ENCODE data around the gene PACRG. TPM values are rescaled to one million over a fixed set of nuclear protein-coding genes. Genes with fewer than 3 reads are reported as not detected.

PACRG gene
- total RNA-seq, 1 experiment from 2014 or later, result not detected

DNA sequence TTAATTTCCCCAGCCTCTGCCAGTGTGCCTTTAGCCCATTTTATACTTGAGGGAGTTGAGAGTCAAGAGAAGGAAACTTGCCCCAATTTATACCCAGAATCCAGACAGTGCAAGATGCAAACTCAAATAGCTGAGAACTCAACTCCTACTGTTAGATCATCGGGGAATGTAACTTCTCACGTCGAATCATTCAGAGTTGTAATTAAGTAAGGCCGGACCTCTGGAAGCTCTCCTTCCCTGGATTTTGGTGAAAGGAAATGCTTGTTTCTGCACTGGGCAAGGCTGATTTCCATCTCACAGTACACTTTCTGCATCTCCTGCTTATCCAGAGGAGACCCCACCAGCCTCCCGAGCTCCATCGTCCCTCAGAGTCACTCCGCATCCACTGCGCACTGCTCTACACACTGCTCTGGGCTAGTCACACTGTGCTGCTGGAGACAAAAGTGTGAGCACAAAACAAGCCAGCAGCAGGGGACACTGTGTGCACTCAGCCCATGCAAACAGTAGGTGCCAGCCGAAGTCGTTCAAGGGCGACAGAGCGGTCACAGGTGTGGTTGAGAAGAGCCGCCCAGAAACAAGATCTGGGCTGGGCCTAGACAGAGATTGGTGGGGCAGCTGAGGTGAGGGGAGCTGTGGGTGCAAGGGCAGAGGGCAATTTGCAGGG, 536.4 kb downstream of the PACRG start:
- ChIA-PET POLR2A (no interaction called here), CTCF (no interaction called here)
- H3K36me3 Mint-ChIP-seq (ENCODE audit: insufficient read depth, unreplicated experiment), result no peaks in the 10 kb centered on the region
- no peaks in the 10 kb centered on the region for H3K9me3 ChIP-seq
- no peaks in the 10 kb centered on the region for H3K4me1 ChIP-seq
- TF ChIP-seq, protein P1, sequence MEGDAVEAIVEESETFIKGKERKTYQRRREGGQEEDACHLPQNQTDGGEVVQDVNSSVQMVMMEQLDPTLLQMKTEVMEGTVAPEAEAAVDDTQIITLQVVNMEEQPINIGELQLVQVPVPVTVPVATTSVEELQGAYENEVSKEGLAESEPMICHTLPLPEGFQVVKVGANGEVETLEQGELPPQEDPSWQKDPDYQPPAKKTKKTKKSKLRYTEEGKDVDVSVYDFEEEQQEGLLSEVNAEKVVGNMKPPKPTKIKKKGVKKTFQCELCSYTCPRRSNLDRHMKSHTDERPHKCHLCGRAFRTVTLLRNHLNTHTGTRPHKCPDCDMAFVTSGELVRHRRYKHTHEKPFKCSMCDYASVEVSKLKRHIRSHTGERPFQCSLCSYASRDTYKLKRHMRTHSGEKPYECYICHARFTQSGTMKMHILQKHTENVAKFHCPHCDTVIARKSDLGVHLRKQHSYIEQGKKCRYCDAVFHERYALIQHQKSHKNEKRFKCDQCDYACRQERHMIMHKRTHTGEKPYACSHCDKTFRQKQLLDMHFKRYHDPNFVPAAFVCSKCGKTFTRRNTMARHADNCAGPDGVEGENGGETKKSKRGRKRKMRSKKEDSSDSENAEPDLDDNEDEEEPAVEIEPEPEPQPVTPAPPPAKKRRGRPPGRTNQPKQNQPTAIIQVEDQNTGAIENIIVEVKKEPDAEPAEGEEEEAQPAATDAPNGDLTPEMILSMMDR (IDR thresholded peaks at IDR 0.05; ENCODE audit: insufficient read depth in 1 of 2, low read depth in 1 of 2, low read length in 1 of 2, severe bottlenecking in 1 of 2, unreplicated experiment in 1 of 2), result no peak
- peaks cover 9% of the 10 kb centered on the region for H3K9me3 Mint-ChIP-seq (ENCODE audit: unreplicated experiment)
- peak overlapping the region; percentile 70 for H3K27ac Mint-ChIP-seq (ENCODE audit: unreplicated experiment)
- H3K4me3 Mint-ChIP-seq (ENCODE audit: unreplicated experiment), result no peak overlapping the region
- H3K27me3 Mint-ChIP-seq (ENCODE audit: insufficient read depth, unreplicated experiment), result no peaks in the 10 kb centered on the region
- BruUV-seq (replicated peaks), result no TSS peak
- no peaks in the 10 kb centered on the region for H3K36me3 ChIP-seq (ENCODE audit: control insufficient read depth, insufficient read depth, low read length)
- no peak overlapping the region for H3K4me3 ChIP-seq (ENCODE audit: low read depth, low read length)
- no peak for DNase-seq
- no peaks in the 10 kb centered on the region for H3K27me3 ChIP-seq (replicated peaks; ENCODE audit: control insufficient read depth, insufficient read depth, low read length)
- intact Hi-C loops (cut with micrococcal nuclease; ENCODE audit: unreplicated experiment), result no loop called here
- H3K4me1 Mint-ChIP-seq (ENCODE audit: low read depth, unreplicated experiment), result no peaks in the 10 kb centered on the region

DNA sequence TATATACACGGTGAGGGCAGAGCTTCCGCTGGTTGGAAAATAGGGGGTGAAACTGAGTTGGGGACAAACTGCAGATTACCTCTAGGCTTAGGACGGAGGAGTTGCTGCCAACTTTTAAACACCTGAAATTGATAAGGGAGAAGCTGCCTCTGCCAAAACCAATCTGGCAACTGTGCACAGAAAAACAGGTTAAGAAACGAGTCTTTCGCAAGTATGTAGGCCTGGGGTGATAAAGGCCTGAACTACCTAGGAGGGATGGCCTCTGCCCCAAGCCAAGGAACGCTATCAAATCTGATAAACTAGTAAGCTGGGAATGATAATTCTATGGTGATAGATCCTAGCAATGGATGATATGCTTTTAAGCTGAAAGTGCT, 536.9 kb downstream of the PACRG start:
- Mint-ChIP-seq H3K27ac (ENCODE audit: unreplicated experiment) (peak overlapping the region; percentile 70), H3K27me3 (ENCODE audit: insufficient read depth, unreplicated experiment) (no peaks in the 10 kb centered on the region), H3K36me3 (ENCODE audit: insufficient read depth, unreplicated experiment) (no peaks in the 10 kb centered on the region), H3K4me1 (ENCODE audit: low read depth, unreplicated experiment) (no peaks in the 10 kb centered on the region), H3K4me3 (ENCODE audit: unreplicated experiment) (no peak overlapping the region), H3K9me3 (ENCODE audit: unreplicated experiment) (peaks cover 10% of the 10 kb centered on the region)
- H3K4me1 ChIP-seq, result no peaks in the 10 kb centered on the region
- TF ChIP-seq, protein P1 (IDR thresholded peaks at IDR 0.05; ENCODE audit: insufficient read depth in 1 of 2, low read depth in 1 of 2, low read length in 1 of 2, severe bottlenecking in 1 of 2, unreplicated experiment in 1 of 2), result no peak
- H3K36me3 ChIP-seq (ENCODE audit: control insufficient read depth, insufficient read depth, low read length), result no peaks in the 10 kb centered on the region
- CTCF ChIA-PET, result no interaction called here
- H3K4me3 ChIP-seq (ENCODE audit: low read depth, low read length), result no peak overlapping the region
- peak in 1 of 2 experiments; percentile 13 for DNase-seq
- H3K27me3 ChIP-seq (replicated peaks; ENCODE audit: control insufficient read depth, insufficient read depth, low read length), result no peaks in the 10 kb centered on the region
- intact Hi-C loops (cut with micrococcal nuclease; ENCODE audit: unreplicated experiment), result no loop called here
- POLR2A ChIA-PET, result no interaction called here
- no peaks in the 10 kb centered on the region for H3K9me3 ChIP-seq
- BruUV-seq (replicated peaks), result no TSS peak

DNA sequence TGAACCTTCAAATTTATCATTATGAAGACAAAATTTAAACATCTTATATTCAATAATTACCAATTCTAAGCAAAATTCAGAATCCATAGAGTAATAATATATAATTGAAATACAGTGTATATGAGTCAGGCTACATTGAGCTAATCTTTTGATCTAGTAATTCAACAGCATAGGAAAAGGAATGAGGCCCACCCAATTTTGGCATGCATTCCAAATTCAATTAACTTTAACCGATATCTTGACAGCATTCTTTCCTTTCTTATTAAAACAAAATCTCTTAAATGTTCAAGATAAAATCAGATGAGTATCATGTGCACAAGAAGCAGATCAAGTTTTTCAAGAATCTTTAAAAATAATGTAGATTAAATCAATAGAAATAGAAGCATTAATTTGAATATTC, 553.9 kb downstream of the PACRG start:
- Mint-ChIP-seq H3K36me3 (ENCODE audit: insufficient read depth, unreplicated experiment) (peaks cover 5% of the 10 kb centered on the region), H3K9me3 (ENCODE audit: unreplicated experiment) (no peaks in the 10 kb centered on the region), H3K27ac (ENCODE audit: unreplicated experiment) (no peak overlapping the region), H3K4me3 (ENCODE audit: unreplicated experiment) (no peak overlapping the region), H3K4me1 (ENCODE audit: low read depth, unreplicated experiment) (no peaks in the 10 kb centered on the region), H3K27me3 (ENCODE audit: insufficient read depth, unreplicated experiment) (peaks cover 4% of the 10 kb centered on the region)
- H3K27me3 ChIP-seq (replicated peaks; ENCODE audit: control insufficient read depth, insufficient read depth, low read length), result no peaks in the 10 kb centered on the region
- TF ChIP-seq, protein P1 (IDR thresholded peaks at IDR 0.05; ENCODE audit: insufficient read depth in 1 of 2, low read depth in 1 of 2, low read length in 1 of 2, severe bottlenecking in 1 of 2, unreplicated experiment in 1 of 2), result no peak
- ChIA-PET CTCF (no interaction called here), POLR2A (no interaction called here)
- intact Hi-C loops (cut with micrococcal nuclease; ENCODE audit: unreplicated experiment), result no loop called here
- H3K4me3 ChIP-seq (ENCODE audit: low read depth, low read length), result no peak overlapping the region
- H3K9me3 ChIP-seq, result no peaks in the 10 kb centered on the region
- BruUV-seq (replicated peaks), result no TSS peak
- no peak for DNase-seq
- H3K4me1 ChIP-seq, result no peaks in the 10 kb centered on the region
- H3K36me3 ChIP-seq (ENCODE audit: control insufficient read depth, insufficient read depth, low read length), result no peaks in the 10 kb centered on the region

Measured in Caco-2 (cell line).